Neural progenitor cell (in vitro differentiated cells): ENCODE measurements around the gene DDX24.

Source experiments
- EZH2 ChIP-seq: fragments of 200-600 bp; sonication (generic); IDR thresholded peaks from 2 replicates; pipeline ENCODE4 v1.6.1; 2017; ENCODE audit warnings: antibody characterized with exemption, mild to moderate bottlenecking, moderate library complexity
- EZH2phosphoT487 ChIP-seq: fragments of 200-600 bp; sonication (generic); IDR thresholded peaks from 2 replicates; pipeline ENCODE4 v1.6.1; 2017; ENCODE audit warnings: antibody characterized with exemption
- TF ChIP-seq, protein P1 (sequence below): fragments of 200-600 bp; sonication (generic); IDR thresholded peaks from 2 replicates; pipeline ENCODE4 v1.5.1; 2017; ENCODE audit warnings: antibody characterized with exemption, mild to moderate bottlenecking

DNA sequence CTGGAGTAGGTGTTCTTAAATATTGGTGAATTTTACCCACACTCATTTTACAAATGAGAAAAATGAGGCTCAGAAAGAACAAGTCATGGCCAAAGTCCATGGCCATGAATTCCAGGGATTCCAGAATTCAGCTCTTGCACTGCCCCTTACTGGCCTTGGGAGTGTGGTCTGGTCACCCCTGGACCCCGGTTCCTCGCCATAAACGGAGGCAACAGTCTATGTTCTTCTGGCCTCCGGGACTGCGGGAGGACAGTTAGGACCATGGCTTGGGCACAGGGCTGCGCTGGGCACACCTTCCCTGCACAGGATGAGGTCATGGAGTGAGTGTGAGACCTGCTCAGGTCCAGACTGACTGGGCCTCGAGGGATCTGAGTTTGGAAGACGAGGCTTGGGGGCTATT lies 77.0 kb downstream of the DDX24 start:
- TF ChIP-seq EZH2 (no peak), EZH2phosphoT487 (no peak)
- TF ChIP-seq, protein P1, sequence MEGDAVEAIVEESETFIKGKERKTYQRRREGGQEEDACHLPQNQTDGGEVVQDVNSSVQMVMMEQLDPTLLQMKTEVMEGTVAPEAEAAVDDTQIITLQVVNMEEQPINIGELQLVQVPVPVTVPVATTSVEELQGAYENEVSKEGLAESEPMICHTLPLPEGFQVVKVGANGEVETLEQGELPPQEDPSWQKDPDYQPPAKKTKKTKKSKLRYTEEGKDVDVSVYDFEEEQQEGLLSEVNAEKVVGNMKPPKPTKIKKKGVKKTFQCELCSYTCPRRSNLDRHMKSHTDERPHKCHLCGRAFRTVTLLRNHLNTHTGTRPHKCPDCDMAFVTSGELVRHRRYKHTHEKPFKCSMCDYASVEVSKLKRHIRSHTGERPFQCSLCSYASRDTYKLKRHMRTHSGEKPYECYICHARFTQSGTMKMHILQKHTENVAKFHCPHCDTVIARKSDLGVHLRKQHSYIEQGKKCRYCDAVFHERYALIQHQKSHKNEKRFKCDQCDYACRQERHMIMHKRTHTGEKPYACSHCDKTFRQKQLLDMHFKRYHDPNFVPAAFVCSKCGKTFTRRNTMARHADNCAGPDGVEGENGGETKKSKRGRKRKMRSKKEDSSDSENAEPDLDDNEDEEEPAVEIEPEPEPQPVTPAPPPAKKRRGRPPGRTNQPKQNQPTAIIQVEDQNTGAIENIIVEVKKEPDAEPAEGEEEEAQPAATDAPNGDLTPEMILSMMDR: no peak
